GM23338 (cell line): ENCODE results near the gene COX20. TPM values are rescaled to one million over a fixed set of nuclear protein-coding genes. Genes with fewer than 3 reads are reported as not detected.

ENCODE experiments used
- ATAC-seq: fragments of 200-7000 bp; cut with Tn5 transposase; 3 replicates; pipeline ENCODE4 v1.9.1; 2020
- DNase-seq: peaks from one replicate; pipeline ENCODE4 v3.0.0-alpha.2; 2015; ENCODE audit warnings: low spot score
- H2AFZ ChIP-seq: fragments of 200-600 bp; sonication (generic); 2 replicates; pipeline ENCODE4 v1.8.0; 2016; ENCODE audit warnings: antibody characterized with exemption, mild to moderate bottlenecking, moderate library complexity
- H3F3A ChIP-seq: fragments of 200-600 bp; sonication (generic); replicated peaks from 2 replicates; pipeline ENCODE4 v1.8.0; 2017; ENCODE audit warnings: antibody characterized with exemption, mixed run types, low read depth
- H3K27ac ChIP-seq: fragments of 200-600 bp; sonication (generic); 2 replicates; pipeline ENCODE4 v1.6.1; 2016; ENCODE audit warnings: low read depth
- H3K27me3 ChIP-seq: fragments of 200-600 bp; sonication (generic); 2 replicates; pipeline ENCODE4 v1.8.0; 2016; ENCODE audit warnings: mild to moderate bottlenecking, mixed run types, moderate library complexity; ENCODE audit not compliant: insufficient read depth
- H3K36me3 ChIP-seq: fragments of 200-600 bp; sonication (generic); 2 replicates; pipeline ENCODE4 v1.8.0; 2016; ENCODE audit warnings: mild to moderate bottlenecking; ENCODE audit not compliant: insufficient read depth
- H3K4me1 ChIP-seq: fragments of 200-600 bp; sonication (generic); 2 replicates; pipeline ENCODE4 v1.8.0; 2016; ENCODE audit warnings: mild to moderate bottlenecking, moderate library complexity; ENCODE audit not compliant: insufficient read depth
- H3K4me2 ChIP-seq: fragments of 200-600 bp; sonication (generic); 2 replicates; pipeline ENCODE4 v1.7.1; 2017; ENCODE audit warnings: mixed run types
- H3K4me3 ChIP-seq: fragments of 200-600 bp; sonication (generic); 2 replicates; pipeline ENCODE4 v1.6.1; 2016; ENCODE audit warnings: mixed run types
- H3K79me2 ChIP-seq: fragments of 200-600 bp; sonication (generic); replicated peaks from 2 replicates; pipeline ENCODE4 v1.8.0; 2017; ENCODE audit warnings: mild to moderate bottlenecking; ENCODE audit not compliant: insufficient read depth
- H3K9me2 ChIP-seq: fragments of 200-600 bp; sonication (generic); 2 replicates; pipeline ENCODE4 v1.8.0; 2017; ENCODE audit not compliant: insufficient read depth
- H4K20me1 ChIP-seq: fragments of 200-600 bp; sonication (generic); replicated peaks from 2 replicates; pipeline ENCODE4 v1.8.0; 2017; ENCODE audit warnings: mild to moderate bottlenecking; ENCODE audit not compliant: insufficient read depth
- H3K27ac Mint-ChIP-seq: 2 replicates; pipeline ENCODE4 v1.8.0; 2020; ENCODE audit warnings: inconsistent platforms, mild to moderate bottlenecking, moderate library complexity, mixed read lengths
- H3K27me3 Mint-ChIP-seq: 3 replicates; pipeline ENCODE4 v1.8.0; 2022; ENCODE audit warnings: low read depth, mild to moderate bottlenecking, moderate library complexity, mixed read lengths, inconsistent platforms; ENCODE audit not compliant: insufficient read depth, poor library complexity
- H3K36me3 Mint-ChIP-seq: 3 replicates; pipeline ENCODE4 v1.8.0; 2021; ENCODE audit warnings: low read depth, mild to moderate bottlenecking, inconsistent platforms, moderate library complexity, mixed read lengths
- H3K4me1 Mint-ChIP-seq: 3 replicates; pipeline ENCODE4 v1.8.0; 2020; ENCODE audit warnings: mild to moderate bottlenecking, inconsistent platforms, mixed read lengths
- H3K4me3 Mint-ChIP-seq: 3 replicates; pipeline ENCODE4 v1.8.0; 2021; ENCODE audit warnings: moderate library complexity, mild to moderate bottlenecking, inconsistent platforms, mixed read lengths
- H3K9me3 Mint-ChIP-seq: 3 replicates; pipeline ENCODE4 v1.8.0; 2020; ENCODE audit warnings: moderate library complexity, mild to moderate bottlenecking, inconsistent platforms, mixed read lengths
- CREB1 ChIP-seq: fragments of 250-450 bp; sonication (Bioruptor Pico); IDR thresholded peaks from 2 replicates; pipeline ENCODE4 v1.5.0; 2020; ENCODE audit warnings: low read depth, mild to moderate bottlenecking, moderate library complexity
- ETS1 ChIP-seq: IDR thresholded peaks from 2 replicates; pipeline ENCODE4 v1.6.1; 2016; ENCODE audit warnings: antibody characterized with exemption
- EZH2 ChIP-seq: fragments of 200-600 bp; sonication (generic); IDR thresholded peaks from one replicate; pipeline ENCODE4 v1.8.0; 2017; ENCODE audit warnings: antibody characterized with exemption, mild to moderate bottlenecking, low read depth; ENCODE audit not compliant: unreplicated experiment
- EZH2phosphoT487 ChIP-seq: fragments of 200-600 bp; sonication (generic); IDR thresholded peaks from one replicate; pipeline ENCODE4 v1.8.1; 2018; ENCODE audit warnings: antibody characterized with exemption; ENCODE audit not compliant: unreplicated experiment
- JUNB ChIP-seq: IDR thresholded peaks from one replicate; pipeline ENCODE4 v1.6.1; 2016; ENCODE audit warnings: antibody characterized with exemption; ENCODE audit not compliant: unreplicated experiment
- NANOG ChIP-seq: IDR thresholded peaks from 2 replicates; pipeline ENCODE4 v1.6.1; 2016; ENCODE audit warnings: antibody characterized with exemption, borderline replicate concordance
- POLR2AphosphoS5 ChIP-seq: IDR thresholded peaks from 2 replicates; pipeline ENCODE4 v1.6.1; 2016; ENCODE audit warnings: antibody characterized with exemption, low read depth
- STAT1 ChIP-seq: IDR thresholded peaks from one replicate; pipeline ENCODE4 v1.6.1; 2016; ENCODE audit warnings: antibody characterized with exemption; ENCODE audit not compliant: unreplicated experiment
- ZNF114 ChIP-seq: fragments of 250-450 bp; sonication (Bioruptor Pico); IDR thresholded peaks from 2 replicates; pipeline ENCODE4 v1.5.0; 2020; ENCODE audit warnings: mild to moderate bottlenecking, moderate library complexity
- ZNF331 ChIP-seq: fragments of 250-450 bp; sonication (Bioruptor Pico); IDR thresholded peaks from 2 replicates; pipeline ENCODE4 v1.5.0; 2020; ENCODE audit warnings: low read depth, mild to moderate bottlenecking, moderate library complexity
- ZNF462 ChIP-seq: fragments of 250-450 bp; sonication (Bioruptor Pico); IDR thresholded peaks from 2 replicates; pipeline ENCODE4 v1.5.0; 2020; ENCODE audit warnings: mild to moderate bottlenecking, moderate library complexity
- polyA plus RNA-seq: library from polyadenylated mRNA; unstranded; fragments of >200 nt; fragmentation: Nextera tagmentation; extraction: Ambion mirVana; gene quantifications from 2 replicates; pipeline ENCODE4 v1.2.1, GENCODE V29; 2016
- total RNA-seq: library from RNA; depleted of rRNA; stranded (reverse); fragments of >200 nt; shearing (Covaris generic); gene quantifications from 2 replicates; pipeline ENCODE4 v1.2.3, GENCODE V29; 2014
- TF ChIP-seq, protein P1 (sequence below): IDR thresholded peaks from one replicate; pipeline ENCODE4 v1.6.1; 2018; ENCODE audit warnings: antibody characterized with exemption; ENCODE audit not compliant: unreplicated experiment

Gene COX20
- total and polyA plus RNA-seq, 2 experiments from 2014 or later = 19.3 to 175 TPM

DNA sequence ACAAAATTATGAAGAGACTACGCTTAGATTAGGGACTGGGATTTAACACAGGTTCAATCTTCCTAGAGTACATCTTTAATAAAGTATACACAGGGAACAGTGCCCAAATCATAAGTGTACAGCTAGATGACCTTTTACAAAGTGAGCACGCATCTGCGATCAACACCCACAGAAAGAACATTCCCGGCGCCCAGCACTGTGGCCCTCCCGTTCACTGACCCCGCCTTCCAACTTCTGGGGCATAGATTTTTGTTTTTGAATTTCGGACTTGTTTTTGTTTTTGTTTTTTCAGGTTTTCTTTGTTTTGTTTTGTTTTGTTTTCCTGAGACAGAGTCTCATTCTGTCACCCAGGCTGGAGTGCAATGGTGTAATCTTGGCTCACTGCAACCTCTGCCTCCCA lies 30.6 kb upstream of the COX20 start (continued):
- TF ChIP-seq ZNF462 (CRISPR knock-in tag) = no peak
- no peak for TF ChIP-seq JUNB
- TF ChIP-seq POLR2AphosphoS5 = no peak
- no peak for TF ChIP-seq ZNF114 (CRISPR knock-in tag)

GRCh38 chr1:244807138-244807537 lies 28.3 kb upstream of the COX20 start:
- no peak overlapping the region for H3K27ac ChIP-seq
- peaks cover 2% of the 10 kb centered on the region; the same call in 2 of the 3 replicates for H3K9me3 Mint-ChIP-seq
- no peaks in the 10 kb centered on the region for H3K36me3 ChIP-seq
- H3K4me2 ChIP-seq = no peak overlapping the region
- H3K27me3 Mint-ChIP-seq = peaks cover 14% of the 10 kb centered on the region
- H3K4me3 ChIP-seq = no peak overlapping the region
- peaks cover 3% of the 10 kb centered on the region; the same call in 1 of the 2 replicates for H3K4me1 ChIP-seq
- 0 out of 2 replicates have a peak overlapping the region, but pooled peaks have one; percentile 0 for H3K27ac Mint-ChIP-seq
- ATAC-seq = no peak
- H3K9me2 ChIP-seq = no peaks in the 10 kb centered on the region
- no peaks in the 10 kb centered on the region for H3K36me3 Mint-ChIP-seq
- H3K79me2 ChIP-seq = no peaks in the 10 kb centered on the region
- peaks cover 11% of the 10 kb centered on the region for H3K4me1 Mint-ChIP-seq
- no peak overlapping the region for H3K4me3 Mint-ChIP-seq
- H4K20me1 ChIP-seq = no peaks in the 10 kb centered on the region
- DNase-seq = no peak
- no peak overlapping the region for H2AFZ ChIP-seq
- 0 out of 2 replicates have a peak, but pooled peaks cover 4% of the 10 kb centered on the region for H3F3A ChIP-seq
- no peaks in the 10 kb centered on the region for H3K27me3 ChIP-seq
- TF ChIP-seq NANOG = no peak
- TF ChIP-seq POLR2AphosphoS5 = no peak
- no peak for TF ChIP-seq ETS1
- no peak for TF ChIP-seq EZH2phosphoT487
- TF ChIP-seq ZNF114 (CRISPR knock-in tag) = no peak
- TF ChIP-seq EZH2 = no peak
- no peak for TF ChIP-seq CREB1 (CRISPR knock-in tag)
- no peak for TF ChIP-seq ZNF331 (CRISPR knock-in tag)
- TF ChIP-seq STAT1 = no peak
- no peak for TF ChIP-seq JUNB
- TF ChIP-seq, protein P1, sequence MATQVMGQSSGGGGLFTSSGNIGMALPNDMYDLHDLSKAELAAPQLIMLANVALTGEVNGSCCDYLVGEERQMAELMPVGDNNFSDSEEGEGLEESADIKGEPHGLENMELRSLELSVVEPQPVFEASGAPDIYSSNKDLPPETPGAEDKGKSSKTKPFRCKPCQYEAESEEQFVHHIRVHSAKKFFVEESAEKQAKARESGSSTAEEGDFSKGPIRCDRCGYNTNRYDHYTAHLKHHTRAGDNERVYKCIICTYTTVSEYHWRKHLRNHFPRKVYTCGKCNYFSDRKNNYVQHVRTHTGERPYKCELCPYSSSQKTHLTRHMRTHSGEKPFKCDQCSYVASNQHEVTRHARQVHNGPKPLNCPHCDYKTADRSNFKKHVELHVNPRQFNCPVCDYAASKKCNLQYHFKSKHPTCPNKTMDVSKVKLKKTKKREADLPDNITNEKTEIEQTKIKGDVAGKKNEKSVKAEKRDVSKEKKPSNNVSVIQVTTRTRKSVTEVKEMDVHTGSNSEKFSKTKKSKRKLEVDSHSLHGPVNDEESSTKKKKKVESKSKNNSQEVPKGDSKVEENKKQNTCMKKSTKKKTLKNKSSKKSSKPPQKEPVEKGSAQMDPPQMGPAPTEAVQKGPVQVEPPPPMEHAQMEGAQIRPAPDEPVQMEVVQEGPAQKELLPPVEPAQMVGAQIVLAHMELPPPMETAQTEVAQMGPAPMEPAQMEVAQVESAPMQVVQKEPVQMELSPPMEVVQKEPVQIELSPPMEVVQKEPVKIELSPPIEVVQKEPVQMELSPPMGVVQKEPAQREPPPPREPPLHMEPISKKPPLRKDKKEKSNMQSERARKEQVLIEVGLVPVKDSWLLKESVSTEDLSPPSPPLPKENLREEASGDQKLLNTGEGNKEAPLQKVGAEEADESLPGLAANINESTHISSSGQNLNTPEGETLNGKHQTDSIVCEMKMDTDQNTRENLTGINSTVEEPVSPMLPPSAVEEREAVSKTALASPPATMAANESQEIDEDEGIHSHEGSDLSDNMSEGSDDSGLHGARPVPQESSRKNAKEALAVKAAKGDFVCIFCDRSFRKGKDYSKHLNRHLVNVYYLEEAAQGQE = no peak
